IMR-90 (cell line): ENCODE results near the gene RCN1. TPM values are rescaled to one million over a fixed set of nuclear protein-coding genes. Genes with fewer than 3 reads are reported as not detected.
A peak's percentile ranks its signal among the peaks of the same experiment; 100 is the strongest.

Source experiments
- ATAC-seq: fragments of 200-7000 bp; cut with Tn5 transposase; 2 replicates; pipeline ENCODE4 v1.9.1; 2020; ENCODE audit warnings: low read depth, mild to moderate bottlenecking, moderate library complexity
- BruUV-seq: library from RNA; stranded (reverse); fragments of 400-500 nt; replicated peaks from 2 replicates; lab custom pipeline; 2021; lab: Mats Ljungman, UMichigan
- CTCF ChIA-PET: fragments of 300-600 bp; formaldehyde crosslinking; extraction: SDS; loops from one replicate; lab custom pipeline; 2021; ENCODE audit warnings: antibody characterized with exemption; lab: Yijun Ruan, JAX
- POLR2A ChIA-PET: fragments of 300-600 bp; sonication (Branson Sonifier 250); formaldehyde crosslinking; loops from one replicate; lab custom pipeline; 2022; ENCODE audit warnings: antibody characterized with exemption; ENCODE audit not compliant: unreplicated experiment; lab: Charles Lee
- DNase-seq: peaks from one replicate; pipeline ENCODE4 v3.0.0; 2013
- H2AFZ ChIP-seq: replicated peaks from 2 replicates; pipeline ENCODE3; 2013; ENCODE audit warnings: low read length, mild to moderate bottlenecking; ENCODE audit not compliant: poor library complexity
- H2AK5ac ChIP-seq: 2 replicates; pipeline ENCODE4 v1.6.1; 2013; ENCODE audit warnings: low read depth, low read length, inconsistent platforms
- H2AK9ac ChIP-seq: replicated peaks from 2 replicates; pipeline ENCODE3; 2013; ENCODE audit warnings: mild to moderate bottlenecking, low read depth, low read length, moderate library complexity; ENCODE audit not compliant: poor library complexity
- H2BK120ac ChIP-seq: 2 replicates; pipeline ENCODE4 v1.6.1; 2013; ENCODE audit warnings: low read depth, low read length, inconsistent platforms
- H2BK15ac ChIP-seq: 3 replicates; pipeline ENCODE4 v1.6.1; 2013; ENCODE audit warnings: low read depth, low read length, inconsistent platforms
- H2BK20ac ChIP-seq: 2 replicates; pipeline ENCODE4 v1.6.1; 2013; ENCODE audit warnings: low read depth, mild to moderate bottlenecking, inconsistent platforms, low read length, moderate library complexity
- H2BK5ac ChIP-seq: 2 replicates; pipeline ENCODE4 v1.6.1; 2013; ENCODE audit warnings: mild to moderate bottlenecking, low read depth, low read length, inconsistent platforms; ENCODE audit not compliant: poor library complexity, severe bottlenecking
- H3K14ac ChIP-seq: replicated peaks from 2 replicates; pipeline ENCODE4 v1.6.1; 2013; ENCODE audit warnings: low read depth, low read length, inconsistent platforms
- H3K18ac ChIP-seq: 2 replicates; pipeline ENCODE4 v1.6.1; 2013; ENCODE audit warnings: low read depth, low read length, control low read depth
- H3K23ac ChIP-seq: 2 replicates; pipeline ENCODE4 v1.6.1; 2013; ENCODE audit warnings: low read depth, low read length, inconsistent platforms
- H3K27ac ChIP-seq: 2 replicates; pipeline ENCODE4 v1.5.1; 2013; ENCODE audit warnings: mild to moderate bottlenecking, control low read depth, low read length; ENCODE audit not compliant: insufficient read depth
- H3K27me3 ChIP-seq: 2 replicates; pipeline ENCODE4 v1.6.1; 2013; ENCODE audit warnings: low read length; ENCODE audit not compliant: control insufficient read depth, insufficient read depth
- H3K36me3 ChIP-seq: 2 replicates; pipeline ENCODE4 v1.6.1; 2013; ENCODE audit warnings: low read length, mixed read lengths; ENCODE audit not compliant: control insufficient read depth, insufficient read depth
- H3K4ac ChIP-seq: 2 replicates; pipeline ENCODE4 v1.6.1; 2013; ENCODE audit warnings: low read depth, low read length, inconsistent platforms
- H3K4me1 ChIP-seq: 2 replicates; pipeline ENCODE4 v1.6.1; 2013; ENCODE audit warnings: low read length, mixed read lengths; ENCODE audit not compliant: control insufficient read depth, insufficient read depth
- H3K4me2 ChIP-seq: 2 replicates; pipeline ENCODE4 v1.6.1; 2013; ENCODE audit warnings: low read depth, mild to moderate bottlenecking, control low read depth, low read length, moderate library complexity
- H3K4me3 ChIP-seq: 2 replicates; pipeline ENCODE4 v1.5.1; 2013; ENCODE audit warnings: low read depth, mild to moderate bottlenecking, control low read depth, low read length, moderate library complexity; ENCODE audit not compliant: insufficient read depth
- H3K56ac ChIP-seq: 2 replicates; pipeline ENCODE4 v1.6.1; 2013; ENCODE audit warnings: low read length, inconsistent platforms; ENCODE audit not compliant: insufficient read depth; ENCODE audit errors: extremely low read depth
- H3K79me1 ChIP-seq, 2 experiments: 2 replicates each; pipeline ENCODE4 v1.6.1; 2013; ENCODE audit warnings: low read length in 2 of 2, inconsistent platforms in 1 of 2, low read depth in 1 of 2
- H3K9ac ChIP-seq: 2 replicates; pipeline ENCODE4 v1.6.1; 2013; ENCODE audit warnings: low read depth, low read length, control low read depth
- H3K9me1 ChIP-seq: 2 replicates; pipeline ENCODE4 v1.6.1; 2013; ENCODE audit warnings: low read length, inconsistent platforms; ENCODE audit not compliant: insufficient read depth
- H3K9me3 ChIP-seq: 2 replicates; pipeline ENCODE4 v1.6.1; 2013; ENCODE audit warnings: low read length; ENCODE audit not compliant: control insufficient read depth, insufficient read depth
- H4K20me1 ChIP-seq: 2 replicates; pipeline ENCODE4 v1.6.1; 2013; ENCODE audit warnings: low read length, inconsistent platforms; ENCODE audit not compliant: insufficient read depth
- H4K5ac ChIP-seq: 2 replicates; pipeline ENCODE4 v1.6.1; 2013; ENCODE audit warnings: mild to moderate bottlenecking, low read depth, low read length, control low read depth
- H4K8ac ChIP-seq, 2 experiments: 2 replicates each; pipeline ENCODE4 v1.6.1; 2013; ENCODE audit warnings: low read depth in 2 of 2, low read length in 2 of 2, control low read depth in 1 of 2, inconsistent platforms in 1 of 2
- H4K91ac ChIP-seq: 2 replicates; pipeline ENCODE4 v1.6.1; 2013; ENCODE audit warnings: low read depth, low read length, inconsistent platforms; ENCODE audit not compliant: insufficient read depth
- BHLHE40 ChIP-seq: fragments of 150-350 bp; IDR thresholded peaks from 2 replicates; pipeline ENCODE4 v1.6.1; 2016; ENCODE audit warnings: mild to moderate bottlenecking, low read depth, low read length
- CHD1 ChIP-seq: IDR thresholded peaks from 2 replicates; pipeline ENCODE4 v1.6.1; 2012; ENCODE audit warnings: low read depth, low read length, improper control_type of control experiment
- FOS ChIP-seq: fragments of 150-350 bp; IDR thresholded peaks from 2 replicates; pipeline ENCODE4 v1.6.1; 2016; ENCODE audit warnings: low read depth, low read length
- MAFK ChIP-seq: IDR thresholded peaks from 2 replicates; pipeline ENCODE4 v1.6.1; 2012; ENCODE audit warnings: low read depth, low read length, improper control_type of control experiment
- MAZ ChIP-seq: IDR thresholded peaks from 2 replicates; pipeline ENCODE4 v1.6.1; 2012; ENCODE audit warnings: low read depth, mild to moderate bottlenecking, low read length, improper control_type of control experiment, moderate library complexity, borderline replicate concordance
- RAD21 ChIP-seq: IDR thresholded peaks from 2 replicates; pipeline ENCODE4 v1.6.1; 2012; ENCODE audit warnings: low read length, improper control_type of control experiment
- WGBS, 2 experiments: methylation state at CpG; one replicate each; pipeline versions ENCODE4 v1.1.5 to v1.1.7; 2013; ENCODE audit warnings: missing lambda C conversion rate in 2 of 2; ENCODE audit not compliant: insufficient read length in 1 of 2; ENCODE audit errors: extremely low coverage in 2 of 2; 5-methylcytosine and 5-hydroxymethylcytosine counted together
- dilution Hi-C: fragments of 300-500 bp; cut with HindIII; formaldehyde crosslinking; loops from one replicate; pipeline ENCODE4 v1.14.3; 2018; ENCODE audit warnings: low sequenced_read_pairs; ENCODE audit not compliant: unreplicated experiment
- in situ Hi-C: fragments of 300-500 bp; cut with MboI; formaldehyde crosslinking; loops from 3 replicates; pipeline ENCODE4 v1.14.3; 2019; ENCODE audit warnings: low sequenced_read_pairs, inconsistent platforms, mixed read lengths
- intact Hi-C: fragments of 100-400 bp; cut with micrococcal nuclease; formaldehyde crosslinking; loops from 2 replicates; pipeline ENCODE4 v1.10.0; 2022
- polyA plus RNA-seq, 3 experiments: library from polyadenylated mRNA; depleted of rRNA; stranded (reverse); fragments of >200 nt; gene quantifications; 2 replicates each; pipeline ENCODE4 v1.2.3, GENCODE V29; 2012; ENCODE audit warnings: low replicate concordance in 1 of 3
- total RNA-seq: library from RNA; depleted of rRNA; stranded (reverse); fragments of >200 nt; gene quantifications from 2 replicates; pipeline ENCODE4 v1.2.3, GENCODE V29; 2012

RCN1 gene
- total and polyA plus RNA-seq, 2 of the 4 experiments (the other 2 are of a cell fraction): 129 to 193 TPM

- H4K20me1 ChIP-seq: peaks cover 13% of the 10 kb centered on the region; the same call in 1 of the 2 replicates
- BruUV-seq: no TSS peak
- H2BK120ac ChIP-seq: peak overlapping the region; percentile 50
- no peak overlapping the region for H4K5ac ChIP-seq
- no peak overlapping the region for H3K14ac ChIP-seq
- peaks cover 2% of the 10 kb centered on the region for H3K27me3 ChIP-seq
- no peak overlapping the region for H3K4me3 ChIP-seq
- peak overlapping the region; percentile 79; the same call in 1 of the 2 replicates for H4K91ac ChIP-seq
- H3K36me3 ChIP-seq: peaks cover 9% of the 10 kb centered on the region
- H3K4ac ChIP-seq: peak overlapping the region; percentile 81
- peaks cover 5% of the 10 kb centered on the region for H3K4me1 ChIP-seq
- peak overlapping the region; percentile 28; the same call in 1 of the 2 replicates for H3K4me2 ChIP-seq
- H2AK5ac ChIP-seq: peak overlapping the region; percentile 24; the same call in 1 of the 2 replicates
- ChIA-PET CTCF (no interaction called here), POLR2A (no interaction called here)
- no peak overlapping the region; the same call in 1 of the 2 replicates for H3K27ac ChIP-seq
- intact Hi-C loops (no loop called here), in situ Hi-C loops (no loop called here), dilution Hi-C loops (no loop called here)
- no peak overlapping the region for H2BK5ac ChIP-seq
- peaks cover 10% of the 10 kb centered on the region for H3K9me1 ChIP-seq
- 0 out of 4 replicates have a peak, but pooled peaks cover 0 to 2% of the 10 kb centered on the region in 2 experiments for H3K79me1 ChIP-seq
- no peak overlapping the region for H3K56ac ChIP-seq
- H2AFZ ChIP-seq: no peak overlapping the region
- H3K9ac ChIP-seq: no peak overlapping the region
- no peaks in the 10 kb centered on the region for H3K9me3 ChIP-seq
- H4K8ac ChIP-seq: 0 out of 4 replicates have a peak overlapping the region, but pooled peaks of 1 of the 2 experiments have one; percentile 15
- no peak overlapping the region for H3K23ac ChIP-seq
- ATAC-seq (peak; percentile 76), DNase-seq (peak; percentile 94)
- H2BK20ac ChIP-seq: peak overlapping the region; percentile 54; the same call in 1 of the 2 replicates
- no peak overlapping the region for H2AK9ac ChIP-seq
- peak overlapping the region; percentile 19; the same call in 1 of the 2 replicates for H3K18ac ChIP-seq
- no CpG with 5 or more reads among the region's 4 CpGs for WGBS, 2 experiments
- H2BK15ac ChIP-seq: 0 out of 3 replicates have a peak overlapping the region, but pooled peaks have one; percentile 81
- TF ChIP-seq MAZ (no peak), RAD21 (no peak), MAFK (no peak), CHD1 (no peak), FOS (peak; percentile 67), BHLHE40 (peak; percentile 18; the same call in 1 of the 2 replicates)
Observed at GRCh38 chr11:32109138-32109537, 18.3 kb downstream of the RCN1 start.
